GM10248 (cell line): ENCODE results near the gene INPP4B.

ENCODE experiments used
- CTCF ChIA-PET: fragments of 300-600 bp; sonication (Branson Sonifier 250); formaldehyde crosslinking; extraction: SDS; loops from one replicate; lab custom pipeline; 2021; ENCODE audit warnings: antibody characterized with exemption; lab: Yijun Ruan, JAX
- POLR2A ChIA-PET: fragments of 350-650 bp; sonication (Branson Sonifier 250); formaldehyde crosslinking; extraction: SDS; loops from one replicate; lab custom pipeline; 2020; ENCODE audit warnings: antibody characterized with exemption; lab: Yijun Ruan, JAX
- DNase-seq: peaks from one replicate; pipeline ENCODE4 v3.0.0; 2012; ENCODE audit errors: extremely low spot score
- TF ChIP-seq, protein P1 (sequence below): IDR thresholded peaks from 2 replicates; pipeline ENCODE4 v1.5.1; 2012; ENCODE audit warnings: mild to moderate bottlenecking, low read depth; ENCODE audit errors: extremely low read depth, missing control alignments, control extremely low read depth

Gene INPP4B

DNA sequence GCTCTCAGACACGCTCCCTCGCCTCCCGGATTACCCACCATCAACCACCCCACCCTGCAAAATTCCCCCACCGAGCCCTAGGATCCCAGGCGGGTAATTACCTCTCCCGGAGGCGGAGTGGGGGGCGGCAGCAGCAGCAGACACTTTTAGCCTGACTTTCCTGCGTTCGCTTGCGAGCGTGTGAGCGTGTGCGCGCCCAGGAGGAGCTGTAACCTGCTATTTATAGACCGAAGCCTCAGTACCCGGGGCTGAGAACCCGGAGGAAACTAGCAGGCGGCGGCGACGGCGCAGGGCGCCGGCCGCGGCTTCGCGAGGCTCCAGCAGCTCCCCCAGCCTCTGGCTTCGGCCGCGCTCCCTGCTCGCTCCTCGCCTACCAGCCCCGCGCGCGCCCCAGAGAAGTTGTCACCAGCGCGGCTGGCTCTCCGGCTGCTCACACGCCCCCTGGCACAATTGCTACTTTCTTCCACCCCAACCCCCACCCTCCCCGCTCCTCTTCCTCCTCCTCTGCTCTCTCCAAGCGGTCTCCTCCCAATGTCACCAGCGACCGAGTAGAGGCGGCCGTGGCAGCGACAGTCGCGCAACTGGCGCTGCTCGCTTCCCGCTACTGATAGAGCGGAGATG is at the start of gene INPP4B:
Gene INPP4B, minus strand, starts transcription at position 194 of the 621 bp plus-strand sequence.
- TF ChIP-seq, protein P1, sequence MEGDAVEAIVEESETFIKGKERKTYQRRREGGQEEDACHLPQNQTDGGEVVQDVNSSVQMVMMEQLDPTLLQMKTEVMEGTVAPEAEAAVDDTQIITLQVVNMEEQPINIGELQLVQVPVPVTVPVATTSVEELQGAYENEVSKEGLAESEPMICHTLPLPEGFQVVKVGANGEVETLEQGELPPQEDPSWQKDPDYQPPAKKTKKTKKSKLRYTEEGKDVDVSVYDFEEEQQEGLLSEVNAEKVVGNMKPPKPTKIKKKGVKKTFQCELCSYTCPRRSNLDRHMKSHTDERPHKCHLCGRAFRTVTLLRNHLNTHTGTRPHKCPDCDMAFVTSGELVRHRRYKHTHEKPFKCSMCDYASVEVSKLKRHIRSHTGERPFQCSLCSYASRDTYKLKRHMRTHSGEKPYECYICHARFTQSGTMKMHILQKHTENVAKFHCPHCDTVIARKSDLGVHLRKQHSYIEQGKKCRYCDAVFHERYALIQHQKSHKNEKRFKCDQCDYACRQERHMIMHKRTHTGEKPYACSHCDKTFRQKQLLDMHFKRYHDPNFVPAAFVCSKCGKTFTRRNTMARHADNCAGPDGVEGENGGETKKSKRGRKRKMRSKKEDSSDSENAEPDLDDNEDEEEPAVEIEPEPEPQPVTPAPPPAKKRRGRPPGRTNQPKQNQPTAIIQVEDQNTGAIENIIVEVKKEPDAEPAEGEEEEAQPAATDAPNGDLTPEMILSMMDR: no peak
- POLR2A ChIA-PET: no interaction called here
- CTCF ChIA-PET: no interaction called here
- DNase-seq: peak; percentile 8

DNA sequence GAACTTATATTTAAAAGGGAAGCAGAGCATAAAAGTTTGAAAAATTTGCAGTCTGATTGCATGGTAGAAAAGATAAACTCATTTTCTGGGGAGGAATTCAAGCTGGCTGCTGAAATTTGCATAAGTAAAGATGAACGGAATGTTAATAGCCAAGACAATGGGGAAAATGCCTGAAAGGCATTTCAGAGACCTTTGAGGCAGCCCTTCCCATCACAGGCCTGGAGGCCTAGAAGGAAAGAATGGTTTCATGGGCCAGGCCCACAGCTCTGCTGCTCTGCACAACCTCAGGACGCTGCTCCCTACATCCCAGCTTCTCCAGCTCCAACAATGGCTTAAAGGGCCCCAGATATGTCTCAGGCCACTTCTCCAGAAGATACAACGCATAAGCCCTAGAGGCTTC is 46.9 kb upstream of the INPP4B start:
- DNase-seq: no peak
- ChIA-PET CTCF (no interaction called here), POLR2A (no interaction called here)
- TF ChIP-seq, protein P1: no peak

DNA sequence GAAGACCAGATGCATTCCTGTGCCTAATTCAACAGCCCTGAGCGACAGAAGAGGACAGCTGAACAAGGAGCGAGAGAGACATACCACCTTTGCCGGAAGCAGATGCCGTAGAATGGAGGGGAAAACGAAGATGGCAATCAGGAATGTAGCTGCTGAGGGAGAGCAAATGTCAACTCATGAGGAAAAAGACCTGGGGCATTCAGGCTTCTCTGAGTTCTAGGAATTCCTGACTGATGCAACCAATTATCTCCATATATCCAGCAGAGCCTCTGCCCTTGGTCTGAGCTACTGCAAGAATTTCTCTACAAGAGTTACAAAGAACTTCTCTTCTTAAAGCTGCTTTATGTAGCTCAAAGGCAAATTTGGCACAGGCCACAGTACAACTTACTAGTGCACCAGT is 40.5 kb upstream of the INPP4B start:
- POLR2A ChIA-PET: no interaction called here
- TF ChIP-seq, protein P1: no peak
- CTCF ChIA-PET: no interaction called here
- no peak for DNase-seq

DNA sequence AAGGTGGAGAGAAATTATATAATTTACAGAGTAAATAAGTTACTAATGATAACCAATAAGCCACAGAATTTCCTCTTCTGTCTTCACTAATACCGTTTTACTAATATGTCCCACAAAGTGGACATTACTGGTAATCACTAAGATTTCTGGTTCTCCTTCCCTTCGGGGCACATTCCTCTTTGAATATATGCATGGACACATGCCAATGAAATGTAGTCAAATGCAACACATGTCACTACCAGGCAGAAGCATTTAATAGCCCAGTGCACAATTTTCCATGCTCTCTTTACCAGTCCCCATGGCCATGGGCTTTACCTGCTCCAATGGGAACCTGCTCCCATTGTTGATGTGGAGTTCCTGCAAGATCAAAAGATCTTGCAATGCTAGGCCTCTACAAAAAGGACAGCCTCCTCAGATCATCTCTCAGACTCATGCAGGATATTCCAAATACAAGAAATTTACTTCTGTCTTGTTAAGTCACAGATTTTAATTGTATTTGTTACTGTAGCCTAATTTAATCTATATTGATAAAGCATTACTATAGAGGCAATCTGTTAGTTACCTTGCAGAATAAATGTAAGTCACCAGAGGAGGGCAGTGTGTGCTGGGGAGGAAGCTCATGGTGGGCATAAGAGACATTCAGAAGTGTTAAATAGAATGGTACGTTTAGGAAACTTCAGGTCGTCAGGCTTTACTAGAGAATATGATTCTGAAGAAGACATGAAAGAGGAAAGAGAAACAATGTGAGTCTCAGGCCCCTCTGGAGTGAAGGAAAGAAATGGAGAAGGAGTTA is 37.1 kb upstream of the INPP4B start:
- TF ChIP-seq, protein P1: peak; percentile 5
- DNase-seq: no peak
- ChIA-PET POLR2A (no interaction called here), CTCF (interaction anchor here (1.0 to 1.7 kb wide), 3 partner anchors 17 to 142 kb away, joined by 3 to 4 read pairs (median 3); no protein-coding TSS in a partner anchor)

DNA sequence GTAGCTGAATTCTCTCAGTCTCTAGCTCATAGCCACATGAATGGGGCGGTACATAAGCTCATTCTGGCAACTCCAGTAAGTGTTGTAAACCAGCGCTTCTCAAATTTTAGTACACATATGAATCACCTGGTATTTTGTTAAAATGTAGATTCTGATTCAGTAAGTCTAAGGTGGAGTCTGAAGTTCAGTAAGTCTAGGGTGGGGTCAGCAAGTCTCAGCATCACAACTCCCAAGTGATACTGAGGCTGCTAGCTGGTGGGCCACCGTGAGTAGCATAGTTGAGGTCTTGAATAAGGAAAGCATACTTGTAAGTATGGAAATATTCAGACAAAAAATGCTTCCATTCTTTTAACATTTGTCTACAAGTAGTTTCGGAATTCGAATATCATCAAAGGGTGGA is 36.1 kb upstream of the INPP4B start:
- no peak for DNase-seq
- ChIA-PET POLR2A (no interaction called here), CTCF (interaction anchor here (0.8 to 1.1 kb wide), 2 partner anchors 11 to 29 kb away, joined by 3 to 5 read pairs; no protein-coding TSS in a partner anchor)
- TF ChIP-seq, protein P1: no peak

DNA sequence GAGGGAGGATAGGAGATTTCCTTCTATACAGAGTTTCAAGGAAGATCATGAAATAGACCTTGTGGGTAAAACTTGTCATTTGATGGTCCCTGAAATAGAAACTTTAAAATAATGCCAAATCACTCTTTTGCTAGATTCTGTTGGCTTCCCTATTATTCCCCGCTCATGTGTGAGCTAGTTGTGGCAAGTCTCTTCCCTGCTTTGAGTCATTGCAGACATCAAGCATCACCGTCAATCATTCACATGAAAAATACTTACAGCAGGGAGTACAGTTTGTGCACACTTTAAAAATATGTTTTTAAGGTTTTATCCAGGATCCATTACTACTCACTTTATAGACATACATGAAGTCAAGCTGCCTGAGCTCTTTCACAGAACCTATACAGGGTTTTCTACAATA is 35.2 kb upstream of the INPP4B start:
- ChIA-PET CTCF (interaction anchor here (0.8 to 1.1 kb wide), 3 partner anchors 10 to 29 kb away, joined by 3 to 5 read pairs (median 3); no protein-coding TSS in a partner anchor), POLR2A (no interaction called here)
- TF ChIP-seq, protein P1: no peak
- no peak for DNase-seq
